HepG2 (cell line): Measurements from ENCODE around the gene CACNA1C. TPM values are rescaled to one million over a fixed set of nuclear protein-coding genes. Genes with fewer than 3 reads are reported as not detected.

ENCODE experiments used
- ATAC-seq: fragments of 200-7000 bp; cut with Tn5 transposase; 3 replicates; pipeline ENCODE4 v1.9.1; 2020; ENCODE audit warnings: mild to moderate bottlenecking, moderate library complexity
- BruUV-seq: library from RNA; stranded (reverse); fragments of 400-500 nt; replicated peaks from 2 replicates; lab custom pipeline; 2021; lab: Mats Ljungman, UMichigan
- CTCF ChIA-PET: fragments of 300-600 bp; formaldehyde crosslinking; extraction: SDS; loops from one replicate; lab custom pipeline; 2021; ENCODE audit warnings: low total read pairs, inconsistent platforms, low intra/inter-chr PET ratio; lab: Yijun Ruan, JAX
- POLR2A ChIA-PET: fragments of 350-600 bp; sonication (Branson Sonifier 250); formaldehyde crosslinking; loops from one replicate; lab custom pipeline; 2020; ENCODE audit warnings: antibody characterized with exemption, inconsistent platforms; lab: Yijun Ruan, JAX
- DNase-seq: peaks from one replicate; pipeline ENCODE4 v3.0.0-alpha.2; 2015; ENCODE audit warnings: low spot score
- FAIRE-seq: peaks from 3 replicates; lab custom pipeline; 2011; peaks lifted over from hg19 to GRCh38; lab: Jason Lieb, UNC
- H2AFZ ChIP-seq: one replicate; pipeline ENCODE4 v1.6.1; 2011; ENCODE audit warnings: low read length, inconsistent platforms
- H3K27ac ChIP-seq: fragments of 300-600 bp; 3 replicates; pipeline ENCODE4 v1.8.0; 2011; ENCODE audit warnings: mixed run types, mild to moderate bottlenecking, mixed read lengths, low read length, inconsistent platforms; ENCODE audit not compliant: insufficient read depth; ENCODE audit errors: extremely low read length
- H3K27me3 ChIP-seq, 2 experiments: fragments of 200-600 bp in 1 of 2; 2 replicates in 1 of 2; 3 replicates in 1 of 2; pipeline versions ENCODE4 v1.6.0 to v1.8.0; 2011; ENCODE audit warnings: low read length in 2 of 2, mild to moderate bottlenecking in 2 of 2, moderate library complexity in 2 of 2, inconsistent platforms in 1 of 2; ENCODE audit not compliant: insufficient read depth in 2 of 2, control insufficient read depth in 1 of 2
- H3K36me3 ChIP-seq, 2 experiments: fragments of 200-600 bp in 1 of 2; replicated peaks in 1 of 2; 2 replicates in 1 of 2; 3 replicates in 1 of 2; pipeline versions ENCODE4 v1.5.1 to v1.8.0; 2011; ENCODE audit warnings: low read length in 2 of 2, inconsistent platforms in 1 of 2; ENCODE audit not compliant: insufficient read depth in 2 of 2, control insufficient read depth in 1 of 2
- H3K4me1 ChIP-seq: 2 replicates; pipeline ENCODE4 v1.5.1; 2012; ENCODE audit warnings: low read length, inconsistent platforms; ENCODE audit not compliant: insufficient read depth
- H3K4me2 ChIP-seq: 2 replicates; pipeline ENCODE4 v1.6.0; 2011; ENCODE audit warnings: low read depth, low read length, inconsistent platforms
- H3K4me3 ChIP-seq, 3 experiments: fragments of 200-600 bp in 1 of 3; sonication (generic), shearing (Covaris generic) in 1 of 3; replicated peaks in 1 of 3; 2 replicates each; pipeline ENCODE4 v1.5.1; 2011 to 2016; ENCODE audit warnings: low read length in 3 of 3, inconsistent platforms in 2 of 3, low read depth in 2 of 3, mild to moderate bottlenecking in 2 of 3, control low read depth in 1 of 3, mixed read lengths in 1 of 3; ENCODE audit not compliant: insufficient read depth in 1 of 3
- H3K79me2 ChIP-seq: one replicate; pipeline ENCODE4 v1.6.1; 2011; ENCODE audit warnings: low read length, inconsistent platforms; ENCODE audit not compliant: insufficient read depth
- H3K9ac ChIP-seq: 2 replicates; pipeline ENCODE4 v1.6.0; 2011; ENCODE audit warnings: mild to moderate bottlenecking, low read depth, low read length, inconsistent platforms; ENCODE audit not compliant: insufficient read depth
- H3K9me3 ChIP-seq: 2 replicates; pipeline ENCODE4 v1.5.1; 2012; ENCODE audit warnings: mild to moderate bottlenecking, low read length
- H4K20me1 ChIP-seq: 2 replicates; pipeline ENCODE4 v1.6.0; 2011; ENCODE audit warnings: inconsistent platforms, mild to moderate bottlenecking, low read length, moderate library complexity; ENCODE audit not compliant: insufficient read depth
- EHMT2 ChIP-seq: fragments of 200-600 bp; sonication (generic); IDR thresholded peaks from 2 replicates; pipeline ENCODE4 v1.7.0; 2017; ENCODE audit warnings: antibody characterized with exemption, low read depth, low read length, borderline replicate concordance
- ETV6 ChIP-seq: sonication (generic); formaldehyde crosslinking; conservative IDR thresholded peaks from 2 replicates; pipeline ENCODE4 v1.4.0; 2020; ENCODE audit warnings: missing genetic modification reagents
- KLF13 ChIP-seq: sonication (generic); formaldehyde crosslinking; IDR thresholded peaks from 2 replicates; pipeline ENCODE4 v1.4.0; 2020; ENCODE audit warnings: mild to moderate bottlenecking, missing genetic modification reagents
- MATR3 ChIP-seq: sonication (generic); formaldehyde crosslinking; IDR thresholded peaks from 2 replicates; pipeline ENCODE4 v1.4.0; 2020; ENCODE audit warnings: missing genetic modification reagents
- NR2F1 ChIP-seq, 2 experiments: fragments of 450-650 bp in 1 of 2; formaldehyde crosslinking in 1 of 2; IDR thresholded peaks; 2 replicates each; pipeline versions ENCODE4 v1.5.0 to v1.6.1; 2016 to 2020; ENCODE audit warnings: mild to moderate bottlenecking in 1 of 2, missing compliant biosample characterization in 1 of 2, missing genetic modification reagents in 1 of 2, moderate library complexity in 1 of 2
- PRDM4 ChIP-seq: sonication (generic); formaldehyde crosslinking; IDR thresholded peaks from 2 replicates; pipeline ENCODE4 v1.9.0; 2021; ENCODE audit warnings: missing genetic modification reagents, borderline replicate concordance
- REL ChIP-seq: sonication (generic); formaldehyde crosslinking; conservative IDR thresholded peaks from 2 replicates; pipeline ENCODE4 v1.8.0; 2022; ENCODE audit warnings: mild to moderate bottlenecking, missing genetic modification reagents, moderate library complexity
- ZNF232 ChIP-seq: sonication (generic); formaldehyde crosslinking; IDR thresholded peaks from 2 replicates; pipeline ENCODE4 v1.4.0; 2020; ENCODE audit warnings: missing genetic modification reagents, borderline replicate concordance
- ZNF292 ChIP-seq: sonication (generic); formaldehyde crosslinking; IDR thresholded peaks from 2 replicates; pipeline ENCODE4 v1.8.1; 2022; ENCODE audit warnings: mild to moderate bottlenecking, low read depth, missing genetic modification reagents, borderline replicate concordance
- ZNF33A ChIP-seq: sonication (generic); formaldehyde crosslinking; IDR thresholded peaks from 2 replicates; pipeline ENCODE4 v1.5.1; 2020; ENCODE audit warnings: missing genetic modification reagents, mild to moderate bottlenecking, moderate library complexity, borderline replicate concordance
- ZNF550 ChIP-seq: sonication (generic); formaldehyde crosslinking; IDR thresholded peaks from 2 replicates; pipeline ENCODE4 v1.4.0; 2020; ENCODE audit warnings: mild to moderate bottlenecking, missing genetic modification reagents, borderline replicate concordance
- ZNF557 ChIP-seq: sonication (generic); formaldehyde crosslinking; IDR thresholded peaks from 2 replicates; pipeline ENCODE4 v1.4.0; 2020; ENCODE audit warnings: missing genetic modification reagents
- ZNF609 ChIP-seq: sonication (generic); formaldehyde crosslinking; IDR thresholded peaks from 2 replicates; pipeline ENCODE4 v1.4.0; 2020; ENCODE audit warnings: mild to moderate bottlenecking, missing genetic modification reagents, borderline replicate concordance
- ZNF766 ChIP-seq: sonication (generic); formaldehyde crosslinking; IDR thresholded peaks from 2 replicates; pipeline ENCODE4 v1.5.0; 2020; ENCODE audit warnings: missing genetic modification reagents, borderline replicate concordance
- ZNF772 ChIP-seq: sonication (generic); formaldehyde crosslinking; IDR thresholded peaks from 2 replicates; pipeline ENCODE4 v1.5.0; 2020; ENCODE audit warnings: mild to moderate bottlenecking, missing genetic modification reagents
- WGBS: methylation state at CpG from one replicate; pipeline ENCODE4 v1.1.6; 2017; ENCODE audit warnings: low lambda C conversion rate; 5-methylcytosine and 5-hydroxymethylcytosine counted together
- in situ Hi-C: cut with HindIII; loops from 2 replicates; pipeline ENCODE4 v1.10.0; 2017; ENCODE audit warnings: low pct_unique_long_range_greater_than_20kb; ENCODE audit not compliant: extremely low pct_ligation_motif_present
- intact Hi-C: fragments of 100-400 bp; cut with micrococcal nuclease; formaldehyde crosslinking; loops from one replicate; pipeline ENCODE4 v1.10.0; 2022; ENCODE audit not compliant: unreplicated experiment
- polyA plus RNA-seq, 8 experiments: library from polyadenylated mRNA; depleted of rRNA in 3 of 8; stranded (reverse) in 7 of 8; unstranded in 1 of 8; fragments of >200 nt; fragmentation: Illumina TruSeq in 4 of 8; extraction: Trizol in 4 of 8; gene quantifications; 2 replicates each; pipeline versions ENCODE4 v1.2.1 to v1.2.3, GENCODE V29; 2011 to 2016; ENCODE audit warnings: low read depth in 4 of 8, missing spikeins in 1 of 8, mixed read lengths in 1 of 8; ENCODE audit not compliant: insufficient read depth in 1 of 8
- total RNA-seq, 5 experiments: library from RNA; depleted of rRNA; stranded (reverse); fragments of >200 nt; fragmentation: Illumina TruSeq; extraction: Trizol; gene quantifications; 2 replicates each; pipeline ENCODE4 v1.2.3, GENCODE V29; 2016; ENCODE audit warnings: low read depth in 1 of 5

CACNA1C gene
- total and polyA plus RNA-seq, 2 of the 13 experiments (the other 11 are each of a cell fraction or from before 2014, with no cell fraction given), result not detected

DNA sequence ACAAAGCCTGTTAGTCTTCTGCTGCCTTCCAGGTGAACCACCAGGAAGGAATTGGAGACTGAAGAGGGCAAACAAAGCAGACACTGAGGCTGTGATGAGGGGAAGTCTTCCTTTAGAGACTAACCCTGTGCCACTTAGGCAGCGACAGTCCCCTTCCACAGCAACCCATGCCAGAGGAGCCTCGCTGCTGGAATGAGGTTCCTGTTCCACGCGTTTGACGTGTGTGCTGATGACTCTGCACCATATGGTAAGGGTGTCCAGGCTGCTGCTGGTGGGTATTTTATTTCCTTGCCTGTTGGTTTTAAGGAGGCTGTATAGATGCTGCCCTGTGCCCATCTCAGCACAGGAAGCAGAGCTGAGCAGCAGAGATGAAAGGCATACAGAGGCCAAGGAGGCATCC, 380.1 kb downstream of the CACNA1C start:
- peaks cover 1 to 35% of the 10 kb centered on the region in 2 experiments; a peak in 3 of 5 replicates for H3K27me3 ChIP-seq
- CTCF ChIA-PET, result no interaction called here
- H4K20me1 ChIP-seq, result no peaks in the 10 kb centered on the region
- ATAC-seq, result no peak
- BruUV-seq, result no TSS peak
- H3K79me2 ChIP-seq, result no peaks in the 10 kb centered on the region
- POLR2A ChIA-PET, result no interaction called here
- no peaks in the 10 kb centered on the region for H3K36me3 ChIP-seq
- FAIRE-seq, result no peak
- no peaks in the 10 kb centered on the region for H3K4me1 ChIP-seq
- intact Hi-C loops (no loop called here), in situ Hi-C loops (no loop called here)
- WGBS, result 0% methylated on average over 2 of the region's 5 CpGs
- TF ChIP-seq ZNF33A, result no peak
- TF ChIP-seq ZNF292 (CRISPR knock-in tag), result no peak
- no peak for TF ChIP-seq PRDM4 (CRISPR knock-in tag)
- TF ChIP-seq ZNF232 (CRISPR knock-in tag), result no peak
- TF ChIP-seq REL (CRISPR knock-in tag), result no peak
- no peak for TF ChIP-seq ETV6 (CRISPR knock-in tag)
- no peak for TF ChIP-seq MATR3
- no peak for TF ChIP-seq ZNF557 (CRISPR knock-in tag)
- TF ChIP-seq KLF13 (CRISPR knock-in tag), result no peak
- no peak for TF ChIP-seq ZNF550
- no peak for TF ChIP-seq EHMT2
- no peak for TF ChIP-seq ZNF609 (CRISPR knock-in tag)
- no peak for TF ChIP-seq NR2F1 (CRISPR knock-in tag; IDR thresholded peaks at IDR 0.05)
- TF ChIP-seq ZNF766 (CRISPR knock-in tag), result no peak
- TF ChIP-seq ZNF772 (CRISPR knock-in tag), result no peak
- H3K4me3 ChIP-seq, result no peak overlapping the region
- H3K4me2 ChIP-seq, result no peak overlapping the region
- no peak overlapping the region for H3K27ac ChIP-seq
- no peak overlapping the region for H3K9ac ChIP-seq
- H2AFZ ChIP-seq, result no peak overlapping the region
- no peak for DNase-seq
- no peaks in the 10 kb centered on the region for H3K9me3 ChIP-seq
